ENCODE results near the gene RPL21.

RPL21 gene

GRCh38 chr13:27300941-27301586 is 49.7 kb downstream of the RPL21 start:
- TF ChIP-seq CTCF (IDR thresholded peaks at IDR 0.05; ENCODE audit: low read depth, low read length) = no peak
- DNase-seq (ENCODE audit: extremely low read depth, low read depth) = no peak

GRCh38 chr13:27302643-27303262 is 51.4 kb downstream of the RPL21 start:
- no peak for TF ChIP-seq CTCF (IDR thresholded peaks at IDR 0.05; ENCODE audit: low read depth, low read length)
- DNase-seq (ENCODE audit: extremely low read depth, low read depth) = no peak

- DNase-seq (ENCODE audit: extremely low read depth, low read depth) = no peak
- no peak for TF ChIP-seq CTCF (IDR thresholded peaks at IDR 0.05; ENCODE audit: low read depth, low read length)
Measured at GRCh38 chr13:27304099-27304498, 52.7 kb downstream of the RPL21 start.

- no peak for DNase-seq (ENCODE audit: extremely low read depth, low read depth)
- no peak for TF ChIP-seq CTCF (IDR thresholded peaks at IDR 0.05; ENCODE audit: low read depth, low read length)
Measured at GRCh38 chr13:27304611-27305010, 53.3 kb downstream of the RPL21 start.
